Left lung (tissue), 10 donors: ENCODE data around the gene HOXA4. TPM values are rescaled to one million over a fixed set of nuclear protein-coding genes. Genes with fewer than 3 reads are reported as not detected.
A peak's percentile ranks its signal among the peaks of the same experiment; 100 is the strongest.

Source experiments
- ATAC-seq: fragments of 200-7000 bp; cut with Tn5 transposase; one replicate; pipeline ENCODE4 v1.9.1; 2020; ENCODE audit warnings: moderate library complexity
- DNase-seq, 4 donors: peaks; one replicate each; pipeline ENCODE4 v3.0.0-alpha.2; 2013 to 2020
- H3K27ac ChIP-seq, 2 donors: fragments of 200-600 bp; sonication (generic) in 1 of 2; one replicate each; pipeline versions ENCODE4 v1.5.0 to v1.8.0; 2020 to 2021
- H3K27me3 ChIP-seq, 2 donors: fragments of 200-600 bp; sonication (generic) in 1 of 2; one replicate each; pipeline versions ENCODE4 v1.5.0 to v1.8.0; 2020 to 2021
- H3K36me3 ChIP-seq, 2 donors: fragments of 200-600 bp; sonication (generic) in 1 of 2; one replicate each; pipeline versions ENCODE4 v1.5.0 to v1.8.0; 2020 to 2021
- H3K4me1 ChIP-seq, 2 donors: fragments of 200-600 bp; one replicate each; pipeline ENCODE4 v1.8.0; 2021
- H3K4me3 ChIP-seq, 2 donors: fragments of 200-600 bp; sonication (generic) in 1 of 2; one replicate each; pipeline versions ENCODE4 v1.5.0 to v1.8.0; 2020 to 2021; ENCODE audit warnings: mild to moderate bottlenecking in 1 of 2
- H3K9me3 ChIP-seq, 2 donors: fragments of 200-600 bp; sonication (generic) in 1 of 2; one replicate each; pipeline versions ENCODE4 v1.5.0 to v1.8.0; 2020 to 2021
- CTCF ChIP-seq, 2 donors: fragments of 200-600 bp; sonication (generic) in 1 of 2; IDR thresholded peaks; one replicate each; pipeline versions ENCODE4 v1.5.0 to v1.8.0; 2021; ENCODE audit warnings: antibody characterized with exemption in 2 of 2
- intact Hi-C, 2 donors: fragments of 100-400 bp; cut with DNase I; formaldehyde crosslinking; loops; one replicate each; pipeline versions ENCODE4 v1.11.2 to v1.14.2; 2022
- polyA plus RNA-seq, 6 donors: library from polyadenylated mRNA; unstranded; fragments of 120-200 nt; gene quantifications; one replicate each; pipeline ENCODE4 v1.2.1, GENCODE V29; 2013; ENCODE audit not compliant: insufficient read length in 6 of 6
- total RNA-seq, 2 donors: library from RNA; stranded (reverse); fragmentation: NEBNext Ultra II Directional; extraction: Animal tissue kit (Norgen Biotek cat#: 25700); gene quantifications; one replicate each; pipeline ENCODE4 v1.2.1, GENCODE V29; 2021
- donor health status: DM: no; HTN: yes; CAD: no.
- donor health status: DM: no; HTN: no; CAD: no.

HOXA4 gene
- total and polyA plus RNA-seq, 8 donors: 3.4 to 35.8 (median 34.1) TPM

- peaks cover 0 to 6% of the 10 kb centered on the region in 2 donors for H3K36me3 ChIP-seq
- no peak for ATAC-seq
- H3K4me1 ChIP-seq: peaks cover 8 to 54% of the 10 kb centered on the region in 2 donors
- peak overlapping the region; percentile 24 to 33 for H3K4me3 ChIP-seq
- peaks cover 23 to 100% of the 10 kb centered on the region in 2 donors for H3K27me3 ChIP-seq
- H3K27ac ChIP-seq: peak overlapping the region; percentile 70 to 90
- intact Hi-C loops: no loop called here
- DNase-seq: no peak
- no peaks in the 10 kb centered on the region for H3K9me3 ChIP-seq
- no peak for TF ChIP-seq CTCF (IDR thresholded peaks at IDR 0.05)
Measured at GRCh38 chr7:27100694-27101170, 29.8 kb downstream of the HOXA4 start.

DNA sequence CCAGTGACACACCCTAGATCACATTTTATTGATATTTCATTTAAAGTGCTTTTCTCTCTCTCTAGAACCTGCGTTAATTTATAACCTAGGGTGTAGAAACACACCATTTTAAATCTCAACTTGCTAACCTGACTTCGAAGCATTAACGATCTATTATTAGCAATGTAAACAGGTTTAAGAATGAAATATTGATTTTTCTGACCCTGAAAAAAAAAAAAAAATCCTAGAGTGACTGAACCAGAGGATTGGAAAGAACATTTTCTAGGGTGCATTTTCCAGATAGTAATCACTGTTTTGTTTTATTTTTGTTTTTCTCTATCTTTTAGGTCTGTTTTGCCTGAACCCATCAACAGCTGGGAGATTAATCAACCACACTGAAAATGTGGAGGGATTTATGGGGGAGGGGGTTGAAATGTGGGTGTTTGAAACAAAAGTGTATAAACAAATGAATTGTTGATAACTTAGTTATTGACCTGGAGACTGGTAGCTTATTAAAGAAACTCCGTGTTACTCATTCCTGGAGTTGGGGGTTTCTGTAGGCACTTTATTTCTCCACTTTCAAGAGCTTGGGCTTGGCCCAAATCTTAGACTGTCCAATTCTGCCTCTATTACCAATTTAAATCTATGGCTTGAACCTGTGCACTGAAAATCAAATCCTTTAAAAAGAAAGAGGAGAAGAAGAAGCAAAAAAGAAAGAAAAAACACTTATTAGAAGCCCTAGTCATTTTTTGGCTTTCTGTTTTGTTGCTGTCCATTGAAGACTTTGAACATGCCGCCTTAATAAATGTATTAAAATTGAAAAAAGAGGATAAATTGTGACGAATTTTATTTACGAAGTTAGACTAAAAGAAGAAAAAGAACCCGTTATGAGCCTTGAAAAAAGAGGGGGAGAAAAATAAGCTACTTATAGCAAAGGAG, 30.8 kb downstream of the HOXA4 start:
- TF ChIP-seq CTCF (IDR thresholded peaks at IDR 0.05): no peak
- no peak for ATAC-seq
- intact Hi-C loops: loop anchor here in 1 of 2 donors (5.0 kb wide), 2 partner anchors 43 to 242 kb away; partner anchors contain the start of gene HOXA5
- H3K27ac ChIP-seq: peak overlapping the region in 1 of 2 donors; percentile 90
- H3K36me3 ChIP-seq: peaks cover 0 to 6% of the 10 kb centered on the region in 2 donors
- peaks cover 21 to 100% of the 10 kb centered on the region in 2 donors for H3K27me3 ChIP-seq
- no peak for DNase-seq
- H3K4me3 ChIP-seq: peak overlapping the region in 1 of 2 donors; percentile 88
- H3K4me1 ChIP-seq: peaks cover 8 to 58% of the 10 kb centered on the region in 2 donors
- no peaks in the 10 kb centered on the region for H3K9me3 ChIP-seq

DNA sequence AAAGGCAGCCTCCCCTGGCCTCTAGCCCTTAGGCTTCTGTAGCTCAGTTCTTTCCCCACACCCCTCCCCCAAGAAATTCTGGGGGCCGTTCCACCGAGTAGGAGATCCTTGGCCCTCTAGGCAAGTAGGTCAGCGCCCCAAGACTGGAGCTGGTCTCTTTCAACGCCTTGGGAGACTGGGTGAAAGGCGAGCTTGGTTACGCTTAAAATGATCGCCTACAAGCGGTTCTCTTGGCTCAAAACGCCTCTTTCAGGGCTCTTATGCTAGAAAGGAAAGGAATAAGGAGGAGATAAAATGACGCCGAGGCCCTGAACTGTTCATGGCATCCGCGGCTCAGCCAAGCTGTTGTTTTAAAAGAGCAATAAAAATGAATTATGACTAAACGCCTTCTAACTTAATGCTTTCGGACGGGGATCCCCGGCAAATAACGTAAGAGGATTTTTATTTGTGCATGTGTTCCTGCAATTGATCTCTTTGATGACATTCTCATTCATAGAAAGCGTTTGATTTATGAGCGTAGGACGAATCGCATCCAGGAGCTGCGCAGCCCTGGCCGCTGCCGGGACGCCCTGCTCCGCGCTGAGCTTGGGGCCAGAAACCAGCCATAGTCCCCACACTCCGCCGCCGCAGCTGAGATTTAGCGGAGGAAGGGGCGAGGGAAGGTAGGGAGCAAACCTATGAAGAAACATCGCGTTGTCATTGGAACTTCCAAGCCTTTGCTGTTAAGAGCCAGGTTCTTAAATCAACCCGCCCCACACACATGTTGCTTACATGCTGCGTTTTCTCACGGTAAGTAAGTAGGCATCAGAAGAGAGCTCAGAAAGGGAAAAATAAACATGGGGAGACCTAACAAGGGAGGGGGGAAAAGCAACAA, 31.7 kb downstream of the HOXA4 start:
- DNase-seq (peak in 1 of 4 donors; percentile 71), ATAC-seq (no peak)
- H3K27ac ChIP-seq: peak overlapping the region; percentile 88 to 90
- peak overlapping the region; percentile 23 to 88 for H3K4me3 ChIP-seq
- peaks cover 6 to 58% of the 10 kb centered on the region in 2 donors for H3K4me1 ChIP-seq
- H3K36me3 ChIP-seq: peaks cover 0 to 6% of the 10 kb centered on the region in 2 donors
- peaks cover 28 to 100% of the 10 kb centered on the region in 2 donors for H3K27me3 ChIP-seq
- no peaks in the 10 kb centered on the region for H3K9me3 ChIP-seq
- intact Hi-C loops: loop anchor here in 1 of 2 donors (5.0 kb wide), 2 partner anchors 43 to 242 kb away; partner anchors contain the start of gene HOXA5
- TF ChIP-seq CTCF (IDR thresholded peaks at IDR 0.05): no peak

DNA sequence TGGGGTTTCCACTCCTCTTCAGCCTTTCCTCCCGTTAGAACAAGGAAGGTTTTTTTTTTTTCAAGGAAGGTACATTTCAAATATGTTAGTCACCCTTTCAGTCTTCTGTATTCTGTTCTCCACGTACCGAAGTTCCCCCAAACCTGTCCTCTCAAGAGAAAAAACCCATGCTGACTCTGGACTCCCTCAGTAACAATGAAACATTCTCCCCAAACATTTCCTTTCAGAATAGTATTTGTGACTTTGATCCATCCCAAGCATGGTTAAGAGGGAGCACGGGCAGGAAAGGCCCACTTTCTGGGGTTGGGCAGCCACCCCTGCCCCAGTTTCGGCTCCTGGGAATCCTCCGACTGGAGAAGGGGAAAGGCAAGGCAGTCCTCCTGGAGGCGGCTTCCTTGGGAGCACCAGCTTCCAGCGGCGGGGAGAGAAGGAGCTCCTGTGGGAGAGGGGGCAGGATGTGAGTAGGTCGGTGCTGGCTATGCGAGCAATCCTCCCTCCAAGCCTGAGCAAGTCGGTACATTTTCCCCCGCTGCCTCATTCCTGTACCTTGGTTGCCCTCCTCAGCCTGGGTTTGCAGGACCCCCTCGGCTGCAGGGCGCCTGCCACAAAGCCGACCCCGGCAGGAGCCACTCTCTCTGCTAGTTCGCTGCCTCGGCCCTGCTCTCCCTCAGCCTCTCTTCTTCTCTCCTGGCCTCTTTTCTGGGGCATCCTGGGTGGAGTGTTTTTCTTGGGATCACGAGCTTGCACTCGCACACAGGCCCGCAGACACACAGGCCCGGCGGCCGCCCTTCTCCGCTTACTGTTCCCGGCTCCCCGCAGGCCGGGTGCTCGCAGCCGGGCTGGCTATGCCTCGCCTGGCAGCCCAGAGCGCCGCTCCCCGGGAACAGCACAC, 32.6 kb downstream of the HOXA4 start:
- Histone ChIP-seq H3K9me3 (no peaks in the 10 kb centered on the region), H3K4me1 (peaks cover 4 to 55% of the 10 kb centered on the region in 2 donors), H3K27ac (peak overlapping the region; percentile 88 to 90), H3K27me3 (peaks cover 19 to 100% of the 10 kb centered on the region in 2 donors), H3K36me3 (peaks cover 0 to 6% of the 10 kb centered on the region in 2 donors), H3K4me3 (peak overlapping the region; percentile 23 to 88)
- TF ChIP-seq CTCF (IDR thresholded peaks at IDR 0.05): no peak
- intact Hi-C loops: loop anchor here in 1 of 2 donors (5.0 kb wide), 2 partner anchors 44 to 241 kb away; partner anchors contain the start of gene HOXA5
- DNase-seq (peak in 1 of 4 donors; percentile 80), ATAC-seq (no peak)
